Measurements from ENCODE around the gene BST1.

The BST1 gene

DNA sequence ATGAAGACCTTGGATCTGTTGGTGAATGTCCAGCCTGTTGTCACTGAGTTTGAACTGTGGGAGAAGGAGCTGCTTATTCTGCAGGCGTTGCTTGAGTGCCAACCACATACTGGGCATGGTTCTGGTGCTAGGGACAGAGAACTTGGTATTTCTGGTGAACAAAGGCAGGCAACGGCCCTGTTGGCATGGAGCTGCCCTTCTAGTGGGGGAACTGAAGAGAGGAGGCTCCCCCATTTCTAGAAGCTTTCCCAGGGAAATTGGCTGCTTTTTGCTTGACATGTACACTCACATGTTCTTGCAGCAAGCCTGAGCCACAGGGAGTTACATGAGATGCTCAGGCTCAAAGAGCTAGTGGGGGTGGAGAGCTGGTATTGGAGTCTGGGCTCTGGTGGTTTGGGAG is 66.3 kb downstream of the BST1 start:
- H3K4me1 ChIP-seq (ENCODE audit: control insufficient read depth, insufficient read depth, low read length), result no peaks in the 10 kb centered on the region
- H3K36me3 ChIP-seq (ENCODE audit: control insufficient read depth, insufficient read depth, low read length, severe bottlenecking), result no peaks in the 10 kb centered on the region
- no peak for DNase-seq (ENCODE audit: low read depth)
- no peak overlapping the region for H3K9ac ChIP-seq (ENCODE audit: low read length)
- H3K4me3 ChIP-seq (ENCODE audit: low read length), result no peak overlapping the region
- H3K27me3 ChIP-seq (replicated peaks; ENCODE audit: control insufficient read depth, insufficient read depth, low read length), result peaks cover 24% of the 10 kb centered on the region
- H3K9me3 ChIP-seq (ENCODE audit: control insufficient read depth, low read length), result no peaks in the 10 kb centered on the region

- H3K4me1 ChIP-seq (ENCODE audit: control insufficient read depth, insufficient read depth, low read length), result no peaks in the 10 kb centered on the region
- H3K4me3 ChIP-seq (ENCODE audit: low read length), result no peak overlapping the region
- peaks cover 30% of the 10 kb centered on the region for H3K27me3 ChIP-seq (replicated peaks; ENCODE audit: control insufficient read depth, insufficient read depth, low read length)
- H3K36me3 ChIP-seq (ENCODE audit: control insufficient read depth, insufficient read depth, low read length, severe bottlenecking), result no peaks in the 10 kb centered on the region
- no peaks in the 10 kb centered on the region for H3K9me3 ChIP-seq (ENCODE audit: control insufficient read depth, low read length)
- H3K9ac ChIP-seq (ENCODE audit: low read length), result no peak overlapping the region
- no peak for DNase-seq (ENCODE audit: low read depth)
These were observed 68.6 kb downstream of the BST1 start for GRCh38 chr4:15771216-15772058.

DNA sequence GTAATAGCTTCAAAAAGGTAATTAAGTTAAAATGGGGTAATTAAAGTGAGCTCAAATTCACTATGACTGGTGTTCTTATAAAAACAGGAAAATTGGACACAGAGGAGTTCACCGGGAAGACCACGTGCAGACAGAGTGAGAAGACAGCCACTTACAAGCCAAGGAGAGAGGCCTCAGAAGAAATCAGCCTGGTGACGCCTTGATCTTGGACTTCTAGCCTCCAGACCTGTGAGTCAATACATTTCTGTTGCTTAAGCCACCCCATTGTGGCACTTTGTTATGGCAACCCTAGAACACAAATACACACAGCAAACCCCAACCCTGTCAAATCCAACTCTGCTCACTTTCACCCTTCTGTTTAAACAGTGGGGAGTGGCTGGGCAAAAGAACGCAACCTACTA is 71.2 kb downstream of the BST1 start:
- Histone ChIP-seq H3K4me1 (ENCODE audit: control insufficient read depth, insufficient read depth, low read length) (peaks cover 3% of the 10 kb centered on the region), H3K27me3 (replicated peaks; ENCODE audit: control insufficient read depth, insufficient read depth, low read length) (peaks cover 27% of the 10 kb centered on the region), H3K9me3 (ENCODE audit: control insufficient read depth, low read length) (no peaks in the 10 kb centered on the region), H3K36me3 (ENCODE audit: control insufficient read depth, insufficient read depth, low read length, severe bottlenecking) (no peaks in the 10 kb centered on the region), H3K9ac (ENCODE audit: low read length) (no peak overlapping the region), H3K4me3 (ENCODE audit: low read length) (no peak overlapping the region)
- no peak for DNase-seq (ENCODE audit: low read depth)

GRCh38 chr4:15776871-15777648 is 74.2 kb downstream of the BST1 start:
- Histone ChIP-seq H3K9me3 (ENCODE audit: control insufficient read depth, low read length) (no peaks in the 10 kb centered on the region), H3K27me3 (replicated peaks; ENCODE audit: control insufficient read depth, insufficient read depth, low read length) (peaks cover 19% of the 10 kb centered on the region), H3K4me1 (ENCODE audit: control insufficient read depth, insufficient read depth, low read length) (peaks cover 11% of the 10 kb centered on the region), H3K36me3 (ENCODE audit: control insufficient read depth, insufficient read depth, low read length, severe bottlenecking) (no peaks in the 10 kb centered on the region), H3K9ac (ENCODE audit: low read length) (no peak overlapping the region), H3K4me3 (ENCODE audit: low read length) (no peak overlapping the region)
- DNase-seq (ENCODE audit: low read depth), result no peak

- Histone ChIP-seq H3K9ac (ENCODE audit: low read length) (no peak overlapping the region), H3K4me1 (ENCODE audit: control insufficient read depth, insufficient read depth, low read length) (peaks cover 11% of the 10 kb centered on the region), H3K27me3 (replicated peaks; ENCODE audit: control insufficient read depth, insufficient read depth, low read length) (peaks cover 12% of the 10 kb centered on the region), H3K4me3 (ENCODE audit: low read length) (peak overlapping the region; percentile 80), H3K36me3 (ENCODE audit: control insufficient read depth, insufficient read depth, low read length, severe bottlenecking) (no peaks in the 10 kb centered on the region), H3K9me3 (ENCODE audit: control insufficient read depth, low read length) (no peaks in the 10 kb centered on the region)
- no peak for DNase-seq (ENCODE audit: low read depth)
These were observed 74.9 kb downstream of the BST1 start for GRCh38 chr4:15777697-15778288.

- Histone ChIP-seq H3K27me3 (replicated peaks; ENCODE audit: control insufficient read depth, insufficient read depth, low read length) (peaks cover 6% of the 10 kb centered on the region), H3K36me3 (ENCODE audit: control insufficient read depth, insufficient read depth, low read length, severe bottlenecking) (no peaks in the 10 kb centered on the region), H3K4me3 (ENCODE audit: low read length) (peak within 1 kb of the TSS; percentile 80), H3K9me3 (ENCODE audit: control insufficient read depth, low read length) (no peaks in the 10 kb centered on the region), H3K4me1 (ENCODE audit: control insufficient read depth, insufficient read depth, low read length) (peaks cover 11% of the 10 kb centered on the region), H3K9ac (ENCODE audit: low read length) (peak within 1 kb of the TSS; percentile 76)
- peak; percentile 25 for DNase-seq (ENCODE audit: low read depth)
These were observed 75.7 kb downstream of the BST1 start, which contains the start of gene CD38 for GRCh38 chr4:15778289-15779241. TSS of gene CD38 (plus strand) at chr4:15778328. CDS start at chr4:15778415, 87 bp downstream.

- Histone ChIP-seq H3K27me3 (replicated peaks; ENCODE audit: control insufficient read depth, insufficient read depth, low read length) (peaks cover 6% of the 10 kb centered on the region), H3K9ac (ENCODE audit: low read length) (peak overlapping the region; percentile 76), H3K9me3 (ENCODE audit: control insufficient read depth, low read length) (no peaks in the 10 kb centered on the region), H3K4me1 (ENCODE audit: control insufficient read depth, insufficient read depth, low read length) (peaks cover 11% of the 10 kb centered on the region), H3K4me3 (ENCODE audit: low read length) (peak overlapping the region; percentile 80), H3K36me3 (ENCODE audit: control insufficient read depth, insufficient read depth, low read length, severe bottlenecking) (no peaks in the 10 kb centered on the region)
- peak; percentile 69 for DNase-seq (ENCODE audit: low read depth)
These were observed 76.4 kb downstream of the BST1 start for GRCh38 chr4:15779306-15779705.

GRCh38 chr4:15779809-15780208 is 76.9 kb downstream of the BST1 start:
- no peaks in the 10 kb centered on the region for H3K36me3 ChIP-seq (ENCODE audit: control insufficient read depth, insufficient read depth, low read length, severe bottlenecking)
- no peak for DNase-seq (ENCODE audit: low read depth)
- peaks cover 11% of the 10 kb centered on the region for H3K4me1 ChIP-seq (ENCODE audit: control insufficient read depth, insufficient read depth, low read length)
- H3K9me3 ChIP-seq (ENCODE audit: control insufficient read depth, low read length), result no peaks in the 10 kb centered on the region
- H3K27me3 ChIP-seq (replicated peaks; ENCODE audit: control insufficient read depth, insufficient read depth, low read length), result peaks cover 6% of the 10 kb centered on the region
- H3K4me3 ChIP-seq (ENCODE audit: low read length), result peak overlapping the region; percentile 80
- peak overlapping the region; percentile 76 for H3K9ac ChIP-seq (ENCODE audit: low read length)

DNA sequence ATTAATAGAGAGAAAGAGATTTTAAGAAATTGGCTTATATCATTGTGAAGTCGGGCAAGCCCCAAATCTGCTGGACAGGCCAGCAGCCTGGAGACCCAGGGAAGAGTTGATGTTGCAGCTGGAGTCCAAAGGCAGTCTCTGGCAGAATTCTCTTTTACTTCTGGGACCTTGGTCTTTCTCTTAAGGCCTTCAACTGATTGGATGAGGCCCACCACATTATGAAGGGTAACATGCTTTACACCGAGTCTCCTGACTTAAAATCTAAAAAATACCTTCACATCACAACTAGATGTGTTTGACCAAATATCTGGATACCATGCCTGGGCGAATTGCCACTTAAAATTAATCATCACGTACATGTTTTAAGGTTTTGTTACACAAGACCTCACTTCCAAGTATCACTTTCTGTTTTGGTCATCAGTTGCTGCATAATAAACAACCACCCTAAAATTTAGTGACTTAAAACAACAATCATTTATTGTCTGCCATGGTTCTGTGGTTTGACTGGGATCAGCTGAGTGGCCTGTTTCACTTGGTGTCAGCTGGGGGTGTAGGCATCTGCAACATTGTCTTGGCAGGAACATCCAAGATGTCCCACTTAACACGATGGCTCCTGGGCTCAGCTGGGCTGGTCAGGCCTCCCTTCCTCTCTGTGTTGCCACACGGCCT is 78.7 kb downstream of the BST1 start:
- Histone ChIP-seq H3K9ac (ENCODE audit: low read length) (no peak overlapping the region), H3K4me3 (ENCODE audit: low read length) (no peak overlapping the region), H3K9me3 (ENCODE audit: control insufficient read depth, low read length) (no peaks in the 10 kb centered on the region), H3K27me3 (replicated peaks; ENCODE audit: control insufficient read depth, insufficient read depth, low read length) (peaks cover 5% of the 10 kb centered on the region), H3K36me3 (ENCODE audit: control insufficient read depth, insufficient read depth, low read length, severe bottlenecking) (no peaks in the 10 kb centered on the region), H3K4me1 (ENCODE audit: control insufficient read depth, insufficient read depth, low read length) (peaks cover 11% of the 10 kb centered on the region)
- DNase-seq (ENCODE audit: low read depth), result no peak
